SK-MEL-5 (cell line): Measurements from ENCODE around the gene FRMD4A. TPM values are rescaled to one million over a fixed set of nuclear protein-coding genes. Genes with fewer than 3 reads are reported as not detected.

Source experiments
- DNase-seq: peaks from one replicate; pipeline ENCODE4 v3.0.0-alpha.2; 2016; ENCODE audit warnings: low read depth, low spot score
- in situ Hi-C: cut with HindIII; loops from 2 replicates; pipeline ENCODE4 v1.10.0; 2016; ENCODE audit warnings: low sequenced_read_pairs, high pct_unique_total_duplicates, low pct_unique_long_range_greater_than_20kb
- polyA plus RNA-seq, 2 experiments: library from polyadenylated mRNA; depleted of rRNA; stranded (reverse); fragments of >200 nt; gene quantifications; 2 replicates each; pipeline ENCODE4 v1.2.3, GENCODE V29; 2015
- total RNA-seq: library from RNA; depleted of rRNA; stranded (reverse); fragments of >200 nt; shearing (Covaris generic); gene quantifications from 2 replicates; pipeline ENCODE4 v1.2.3, GENCODE V29; 2014; rRNA removed

Gene FRMD4A
- 9.9 and 34.8 TPM in 2 replicates for total RNA-seq
- 13.9 and 20.8 TPM in 2 replicates for polyA plus RNA-seq (2015; cell fraction: cytosol; rRNA removed)
- 23.4 and 39.8 TPM in 2 replicates for polyA plus RNA-seq (2015; cell fraction: nucleus; rRNA removed)

DNA sequence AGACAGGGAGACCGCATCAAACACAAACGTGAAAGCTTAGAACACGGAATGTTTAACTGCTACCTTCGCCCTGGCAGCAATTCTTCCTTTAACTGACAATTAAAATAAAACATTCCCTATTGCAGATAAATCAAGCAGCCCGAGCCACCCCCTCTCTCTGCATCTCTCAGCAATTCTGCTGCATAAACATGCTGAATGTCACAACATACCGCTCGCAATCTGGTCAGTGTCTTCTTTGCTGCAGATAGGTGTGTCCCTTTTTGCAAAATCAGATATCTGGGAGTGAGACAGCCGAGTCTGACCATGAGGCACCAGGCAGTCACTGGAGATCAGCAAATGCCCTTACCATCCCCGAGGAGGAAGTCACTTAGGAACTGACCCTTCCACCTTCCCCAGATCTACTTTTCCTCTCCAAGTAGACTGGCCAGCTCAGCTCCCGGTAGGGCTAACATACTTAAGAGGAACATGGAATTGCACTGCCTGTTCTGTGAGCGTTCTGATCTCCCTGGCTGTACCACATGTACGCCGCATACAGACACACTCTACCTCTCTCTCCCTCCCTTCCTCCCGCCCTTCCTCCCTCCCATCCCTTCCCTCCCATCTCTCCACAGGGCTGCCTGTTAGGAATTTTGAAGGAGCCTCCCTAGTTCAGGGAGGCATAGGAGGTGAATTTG lies at the start of gene FRMD4A:
Gene FRMD4A (minus strand): TSS at position 537 of the 674 bp plus-strand sequence.
- in situ Hi-C loops: no loop called here
- no peak for DNase-seq

DNA sequence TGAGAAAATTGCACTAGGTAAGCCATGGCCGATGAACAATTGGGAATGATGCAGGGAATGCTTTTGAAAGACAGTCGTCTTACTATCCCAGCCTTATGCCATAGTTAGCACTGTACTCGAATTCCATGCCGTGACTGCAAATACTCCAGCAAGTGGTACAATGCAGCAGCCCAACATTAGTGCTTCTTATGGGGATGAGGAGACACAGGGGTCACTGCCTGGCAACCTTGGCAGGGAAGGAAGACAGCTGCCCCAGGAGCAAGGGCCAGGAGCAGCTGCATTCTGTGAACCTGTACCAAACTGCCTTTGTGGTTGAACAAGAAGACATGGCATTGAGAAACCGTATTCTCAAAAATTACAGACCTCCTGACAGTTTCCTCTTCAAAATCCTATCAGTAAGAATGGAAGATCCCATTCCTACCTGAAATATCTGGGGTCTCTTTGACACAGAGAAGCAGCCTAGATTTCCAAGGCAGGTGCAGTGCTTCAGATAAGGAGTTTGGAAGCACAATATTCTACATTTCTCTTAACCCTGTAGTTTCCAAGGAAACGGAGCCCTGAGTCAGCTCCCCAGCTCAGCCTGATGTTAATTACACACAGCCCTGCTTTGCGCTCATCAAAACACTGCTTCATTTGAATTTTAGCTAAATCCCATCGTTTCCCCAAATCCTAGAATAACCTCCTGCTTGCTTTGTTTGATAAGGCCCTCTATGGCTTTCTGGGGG lies 49.0 kb upstream of the FRMD4A start:
- in situ Hi-C loops: no loop called here
- DNase-seq: no peak

DNA sequence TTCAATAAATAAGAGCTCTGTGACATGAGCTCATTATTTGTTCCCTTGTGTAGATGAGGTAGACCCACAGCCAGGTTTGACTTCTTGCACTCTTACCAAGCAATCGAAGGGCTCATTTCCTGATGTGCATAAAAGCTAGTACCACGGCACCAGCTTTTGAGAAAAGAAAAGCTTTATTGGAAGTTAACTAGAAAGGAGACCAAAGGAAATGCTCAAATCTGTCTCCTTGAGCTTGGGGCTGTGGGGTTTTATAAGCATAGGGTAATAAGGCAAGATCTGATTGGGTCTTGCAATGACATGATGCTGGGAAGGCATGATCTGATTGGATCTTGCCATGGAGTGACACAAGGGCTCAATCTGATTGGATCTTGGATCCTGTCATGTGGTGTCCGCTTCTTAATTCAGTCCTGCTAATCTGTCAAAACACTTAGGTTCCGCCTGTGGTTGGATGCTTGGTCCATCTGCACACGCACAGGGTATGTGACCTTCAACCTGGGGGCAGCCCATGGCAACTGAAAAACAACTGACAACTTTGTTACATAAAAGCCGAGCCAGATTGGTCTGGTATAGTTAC lies 47.8 kb upstream of the FRMD4A start:
- in situ Hi-C loops: no loop called here
- peak; percentile 3 for DNase-seq

DNA sequence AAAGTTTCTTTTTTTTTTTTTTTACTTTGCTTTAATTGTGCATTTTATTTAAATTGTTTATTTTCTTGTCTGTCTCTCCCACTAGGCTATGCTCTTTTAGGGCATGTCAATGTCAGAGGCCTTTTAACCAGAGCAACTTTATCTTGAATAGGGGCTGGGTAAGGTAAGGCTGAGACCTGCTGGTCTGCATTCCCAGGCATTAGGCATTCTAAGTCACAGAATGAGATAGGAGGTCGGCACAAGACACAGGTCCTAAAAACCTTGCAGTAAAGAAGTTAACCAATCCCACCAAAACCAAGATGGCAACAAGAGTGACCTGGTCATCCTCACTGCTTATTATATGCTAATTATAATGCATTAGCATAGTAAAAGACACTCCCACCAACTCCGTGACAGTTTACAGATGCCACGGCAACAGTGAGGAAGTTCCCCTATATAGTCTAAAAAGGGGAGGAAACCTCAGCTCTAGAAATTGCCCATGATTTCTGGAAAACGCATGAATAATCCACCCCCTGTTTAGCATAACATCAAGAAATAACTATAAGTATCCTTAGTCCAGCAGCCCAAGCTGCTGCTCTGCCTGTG lies 47.0 kb upstream of the FRMD4A start:
- DNase-seq: no peak
- in situ Hi-C loops: no loop called here

DNA sequence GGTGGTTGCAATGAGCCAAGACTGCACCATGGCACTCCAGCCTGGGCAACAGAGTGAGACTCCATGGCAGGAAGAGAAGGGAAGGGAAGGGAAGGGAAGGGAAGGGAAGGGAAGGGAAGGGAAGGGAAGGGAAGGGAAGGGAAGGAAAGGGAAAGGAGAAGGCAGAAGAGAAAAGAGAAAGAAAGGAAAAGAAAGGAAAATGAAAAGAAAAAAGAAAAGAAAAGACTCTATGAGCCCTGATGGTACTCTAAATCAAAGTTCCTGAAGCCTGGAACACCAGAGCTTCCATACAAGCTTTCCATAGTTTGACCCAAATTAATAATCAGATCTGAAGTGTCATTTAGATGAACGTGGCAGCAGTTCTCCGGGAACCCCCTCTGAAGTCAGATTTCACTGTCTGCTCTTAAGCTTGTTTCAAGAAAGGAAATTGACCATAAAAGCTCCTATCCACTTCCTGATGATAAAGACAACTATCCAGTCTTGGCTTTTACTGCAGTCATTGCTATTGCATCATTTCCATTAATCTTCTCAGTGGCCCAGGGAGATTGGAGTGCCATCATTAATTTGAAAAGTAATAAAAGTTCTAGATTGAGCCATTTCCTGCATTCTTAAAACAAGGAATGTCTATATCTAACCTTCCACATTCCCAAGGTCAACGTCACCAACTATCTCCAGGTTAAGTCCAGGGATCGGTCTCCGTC lies 44.2 kb upstream of the FRMD4A start:
- in situ Hi-C loops: no loop called here
- no peak for DNase-seq

DNA sequence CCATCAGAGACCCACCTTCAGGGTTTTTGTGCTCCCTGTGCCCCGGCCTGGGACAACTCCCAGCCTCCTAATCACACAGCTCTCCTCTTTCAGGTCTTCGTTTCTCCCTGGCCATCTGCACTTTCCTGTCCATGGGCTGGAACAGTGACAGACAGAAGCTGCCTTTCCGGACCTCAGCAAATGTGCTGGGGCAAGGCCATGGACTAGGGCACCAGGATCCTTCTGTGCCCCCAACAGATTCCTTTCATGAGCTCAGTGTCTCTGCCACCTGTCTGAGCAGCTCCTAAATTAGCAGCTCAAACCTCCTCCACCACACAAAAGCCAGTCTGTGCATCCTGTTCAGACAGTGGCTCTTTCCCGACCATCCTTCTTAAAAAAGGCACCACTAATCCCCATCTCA lies 41.9 kb upstream of the FRMD4A start:
- DNase-seq: no peak
- in situ Hi-C loops: no loop called here

DNA sequence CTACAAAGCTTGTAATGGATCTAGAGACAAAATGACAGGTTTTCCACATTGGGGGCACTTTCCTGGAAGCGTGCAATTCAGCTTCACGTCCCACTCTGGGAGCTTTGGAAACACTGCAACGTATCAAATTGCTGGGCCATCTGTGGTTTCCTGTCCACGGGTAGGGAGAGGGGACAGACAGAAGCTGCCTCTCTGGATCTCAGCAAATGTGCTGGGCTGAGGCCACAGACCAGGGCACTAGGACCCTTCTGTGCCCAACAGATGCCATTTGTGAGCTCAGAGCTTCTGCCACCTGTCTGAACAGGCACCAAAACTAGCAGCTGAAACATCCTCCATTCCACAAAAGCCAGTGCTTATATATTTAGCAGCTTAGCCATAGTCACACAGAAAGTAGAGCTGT lies 40.9 kb upstream of the FRMD4A start:
- in situ Hi-C loops: no loop called here
- DNase-seq: no peak

DNA sequence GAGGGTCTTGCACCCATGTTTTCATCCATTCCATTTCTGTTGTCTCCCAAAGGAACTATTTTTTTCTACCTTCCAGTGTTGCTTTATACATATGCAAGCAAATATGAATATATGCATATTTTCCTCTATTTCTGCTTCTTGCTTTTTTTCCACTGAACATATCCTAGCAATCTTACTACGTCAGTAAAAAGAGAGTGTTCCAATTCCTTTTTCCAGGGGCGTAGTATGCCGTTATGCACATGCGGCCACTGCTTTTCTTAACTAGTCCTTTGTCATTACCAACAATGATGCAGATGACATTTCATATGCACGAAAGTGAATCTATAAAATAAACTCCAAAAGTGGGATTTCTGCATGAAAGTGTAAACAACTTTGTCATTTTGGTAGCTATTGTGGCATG lies 40.2 kb upstream of the FRMD4A start:
- in situ Hi-C loops: no loop called here
- DNase-seq: no peak

DNA sequence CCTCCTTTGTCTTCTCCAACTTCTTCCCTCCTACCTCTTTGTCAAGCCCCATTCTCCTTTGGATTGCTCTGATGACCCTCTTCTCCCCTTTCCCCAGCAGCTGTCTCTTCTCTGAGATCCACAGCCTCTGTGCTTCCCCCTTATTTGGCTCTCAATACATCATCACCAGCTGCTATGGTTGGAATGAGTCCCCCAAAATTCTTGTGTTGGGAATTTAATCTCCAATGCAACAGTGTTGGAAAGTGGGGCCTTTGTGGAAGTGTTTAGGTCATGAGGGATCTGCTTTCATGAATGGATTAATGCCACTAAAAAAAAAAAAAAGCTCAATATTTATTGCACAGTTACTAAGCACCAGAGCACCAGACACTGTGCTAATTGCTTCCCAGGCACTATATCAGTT lies 39.2 kb upstream of the FRMD4A start:
- in situ Hi-C loops: no loop called here
- no peak for DNase-seq

DNA sequence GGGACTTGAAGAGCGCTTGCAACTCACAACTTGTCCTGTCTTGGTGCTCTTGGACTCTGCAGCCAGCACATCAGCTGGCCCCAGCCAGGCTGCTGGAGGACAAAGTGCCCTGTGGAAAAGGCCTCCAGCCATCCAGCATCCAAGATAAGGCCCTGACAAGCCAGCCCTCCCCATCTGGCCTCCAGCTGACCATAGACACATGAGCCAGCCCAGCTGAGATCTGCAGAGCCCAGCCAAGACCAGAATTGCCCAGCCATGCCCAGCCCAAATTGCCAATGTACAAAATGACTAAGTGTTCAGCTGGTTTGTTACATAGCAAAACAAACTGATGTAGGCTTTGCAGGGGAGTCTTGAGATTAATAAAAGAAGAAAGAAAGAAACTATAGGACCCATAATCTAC lies 36.0 kb upstream of the FRMD4A start:
- in situ Hi-C loops: no loop called here
- no peak for DNase-seq

DNA sequence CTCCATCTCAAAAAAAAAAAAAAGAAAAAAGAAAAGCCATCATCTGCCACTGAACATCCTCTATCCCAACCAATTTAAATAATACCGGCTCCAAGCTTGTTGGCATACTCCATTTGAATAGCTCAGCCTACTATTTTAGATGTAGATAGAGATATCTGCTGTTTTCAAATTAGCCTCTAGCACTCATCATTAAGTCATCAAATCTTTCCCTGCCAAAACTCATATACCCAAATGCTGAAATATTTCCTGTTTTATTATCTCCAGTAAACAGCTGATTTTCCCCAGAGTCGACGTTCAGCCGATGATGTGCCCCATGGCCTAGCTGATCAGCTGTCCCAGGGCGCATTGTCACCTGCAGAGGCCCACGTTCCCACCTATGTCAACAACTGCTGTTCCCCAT lies 34.5 kb upstream of the FRMD4A start:
- in situ Hi-C loops: no loop called here
- DNase-seq: no peak

DNA sequence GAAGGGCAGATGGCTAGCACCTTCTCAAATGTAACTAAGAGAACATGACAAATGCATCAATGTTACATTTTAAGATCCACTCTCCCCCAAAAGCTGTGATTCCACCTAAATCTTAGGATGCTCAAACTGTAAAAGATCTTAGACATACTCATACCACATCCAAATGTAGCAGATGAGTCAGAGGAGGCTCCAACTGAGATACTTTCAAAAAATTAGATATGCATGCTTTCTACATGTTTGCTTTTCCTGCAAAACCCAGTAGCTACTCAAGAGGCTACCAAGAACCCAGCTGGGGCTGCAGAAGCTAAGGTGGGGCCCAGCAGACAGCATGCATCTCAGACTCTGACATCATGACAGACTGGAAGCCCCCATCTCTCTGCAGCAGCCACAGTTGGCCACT lies 31.4 kb upstream of the FRMD4A start:
- in situ Hi-C loops: no loop called here
- DNase-seq: no peak

DNA sequence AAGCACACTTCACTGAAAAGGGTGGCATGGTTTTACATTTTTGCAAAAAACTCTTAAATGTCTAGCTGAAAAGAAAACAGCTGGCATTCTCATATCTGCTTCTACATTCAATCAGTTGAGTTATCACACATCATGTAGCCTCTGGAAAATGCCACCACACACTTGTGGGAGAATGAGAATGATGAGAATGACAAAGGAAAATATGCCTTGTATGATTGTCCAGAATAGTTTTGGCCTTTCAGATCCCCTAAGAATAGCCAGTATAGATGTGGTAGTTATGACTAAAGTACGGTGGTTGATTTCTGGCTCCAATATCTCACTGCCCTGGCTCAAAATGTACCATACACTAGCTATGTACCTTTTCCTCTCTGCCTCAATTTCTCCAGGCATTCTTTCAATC lies 30.2 kb upstream of the FRMD4A start:
- in situ Hi-C loops: no loop called here
- no peak for DNase-seq

DNA sequence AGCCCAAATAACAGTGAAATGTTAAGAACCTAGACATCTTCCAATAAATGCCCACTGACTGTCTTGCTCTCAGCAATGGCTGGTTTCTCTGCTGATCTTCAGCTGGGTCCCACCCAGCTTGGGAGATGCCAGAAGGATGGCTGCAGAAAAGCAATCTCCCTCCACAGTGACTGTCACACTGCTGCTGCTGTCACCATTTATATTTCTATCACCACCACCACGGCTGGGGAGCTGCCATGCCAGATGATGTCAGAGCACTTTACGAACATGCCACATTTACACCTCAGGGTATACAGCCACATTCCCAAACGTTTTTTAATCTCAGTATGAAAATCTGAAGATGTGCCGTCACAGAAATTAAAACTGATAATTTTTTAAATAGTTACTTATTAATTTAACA lies 29.8 kb upstream of the FRMD4A start:
- no peak for DNase-seq

DNA sequence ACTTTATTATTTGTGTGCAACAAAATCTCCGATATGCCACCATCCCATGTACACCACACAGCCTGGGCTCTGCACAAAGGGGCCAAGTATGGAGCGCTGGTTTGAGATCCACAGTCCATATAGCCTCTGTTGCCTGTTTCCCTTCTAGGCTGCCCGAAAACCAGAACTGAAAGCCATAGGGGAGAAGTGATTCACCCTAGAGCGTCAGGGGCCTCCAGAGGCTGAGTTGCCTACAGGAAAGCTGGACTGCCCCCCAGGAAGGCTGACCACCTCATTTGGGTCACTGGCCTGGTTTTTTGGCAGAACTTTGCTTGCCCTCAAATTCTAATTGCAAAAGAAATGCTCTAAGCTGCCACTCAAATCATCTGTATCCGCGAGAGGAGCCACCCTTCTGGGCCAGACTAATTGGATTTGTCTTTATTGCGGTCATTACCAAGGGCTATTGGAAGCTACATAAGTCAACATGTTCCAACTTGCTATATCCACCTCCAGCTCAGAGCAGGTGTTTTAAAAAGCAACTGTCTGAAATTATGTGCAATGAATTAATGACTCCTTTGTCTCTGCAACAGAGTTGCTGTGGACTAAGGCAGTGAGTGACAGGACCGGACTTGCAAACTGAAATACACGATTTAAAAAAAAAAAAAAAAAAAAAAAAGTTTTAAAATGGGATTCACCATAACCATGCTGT lies 28.3 kb upstream of the FRMD4A start:
- in situ Hi-C loops: no loop called here
- DNase-seq: no peak

More for the DNA sequence above, 29.8 kb upstream of the FRMD4A start:
- in situ Hi-C loops: no loop called here

DNA sequence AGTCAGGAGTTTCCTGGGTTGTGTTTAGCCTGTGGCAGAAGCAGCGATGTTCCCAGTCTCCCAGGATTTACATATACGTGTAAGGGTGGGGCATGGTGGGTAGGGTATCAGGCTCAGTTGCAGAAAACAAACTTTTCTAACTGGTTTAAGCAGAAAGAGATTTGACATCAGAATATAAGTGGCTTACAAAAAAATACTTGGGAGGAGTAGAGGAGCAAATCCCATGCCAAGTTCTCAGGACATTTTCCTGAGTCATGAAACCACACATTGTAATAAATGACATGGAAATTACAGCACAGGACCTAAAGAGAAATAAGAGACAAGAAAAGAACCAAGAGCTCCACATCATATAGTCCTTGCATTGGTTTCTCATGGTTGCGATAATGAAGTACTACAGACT lies 26.2 kb upstream of the FRMD4A start:
- DNase-seq: no peak
- in situ Hi-C loops: no loop called here

DNA sequence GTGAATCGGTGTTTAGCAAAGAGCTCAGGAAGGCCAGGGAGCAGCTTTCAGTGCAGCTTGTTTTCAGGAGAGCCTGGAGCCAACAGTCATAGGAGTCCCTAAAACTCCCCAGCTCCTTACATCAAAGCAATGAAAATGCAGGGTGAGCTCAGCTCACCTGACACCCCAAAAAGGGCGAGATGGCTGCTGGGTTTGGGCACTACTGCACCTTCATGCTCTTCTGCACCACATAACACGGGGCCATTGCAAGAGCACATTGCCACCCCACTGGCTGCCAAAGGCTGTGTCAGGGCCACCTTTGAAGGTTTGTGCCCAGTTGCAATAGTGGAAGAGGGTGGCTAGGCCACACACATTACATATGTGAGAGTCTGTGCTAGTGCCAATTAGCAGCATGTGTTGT lies 25.0 kb upstream of the FRMD4A start:
- no peak for DNase-seq
- in situ Hi-C loops: no loop called here
